GM10248 (cell line): ENCODE measurements around the gene MYZAP.

Experiments
- CTCF ChIA-PET: fragments of 300-600 bp; sonication (Branson Sonifier 250); formaldehyde crosslinking; extraction: SDS; loops from one replicate; lab custom pipeline; 2021; ENCODE audit warnings: antibody characterized with exemption; lab: Yijun Ruan, JAX
- POLR2A ChIA-PET: fragments of 350-650 bp; sonication (Branson Sonifier 250); formaldehyde crosslinking; extraction: SDS; loops from one replicate; lab custom pipeline; 2020; ENCODE audit warnings: antibody characterized with exemption; lab: Yijun Ruan, JAX
- DNase-seq: peaks from one replicate; pipeline ENCODE4 v3.0.0; 2012; ENCODE audit errors: extremely low spot score
- TF ChIP-seq, protein P1 (sequence below): IDR thresholded peaks from 2 replicates; pipeline ENCODE4 v1.5.1; 2012; ENCODE audit warnings: mild to moderate bottlenecking, low read depth; ENCODE audit errors: extremely low read depth, missing control alignments, control extremely low read depth

The MYZAP gene

DNA sequence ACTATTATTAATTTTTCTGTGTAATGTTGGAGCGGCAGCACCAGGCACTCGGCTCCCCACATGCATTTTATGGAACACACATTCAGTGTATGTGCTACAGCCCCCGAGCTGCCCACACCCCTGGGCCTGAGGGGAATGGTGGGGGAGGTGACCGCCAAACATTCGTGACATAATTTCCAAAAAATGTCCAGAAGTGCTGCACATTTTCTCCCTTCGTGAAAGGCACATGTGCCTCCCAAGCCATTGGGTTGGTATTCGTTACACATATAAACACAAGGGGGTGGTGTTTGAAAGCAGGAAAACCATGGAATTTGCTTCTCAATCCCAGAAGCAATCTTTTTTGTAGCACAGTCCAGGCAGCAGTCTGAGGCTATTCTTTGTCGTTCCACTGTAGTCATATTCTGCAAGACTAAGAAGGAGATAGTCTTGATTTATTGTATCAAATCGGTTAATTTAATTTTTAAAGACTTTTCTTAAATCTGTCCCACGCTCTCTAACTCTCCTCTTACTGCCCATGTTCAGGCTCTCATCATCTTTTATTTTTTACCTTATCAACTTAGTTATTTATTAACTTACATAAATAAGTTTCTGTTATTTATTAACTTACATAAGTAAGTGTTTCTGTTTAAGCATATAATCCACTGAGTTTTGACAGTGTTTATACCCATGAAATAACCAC is 75.6 kb downstream of the MYZAP start:
- CTCF ChIA-PET, result interaction anchor here (0.9 to 2.0 kb wide), 4 partner anchors 10 to 102 kb away, joined by 3 to 8 read pairs (median 6); no protein-coding TSS in a partner anchor
- no peak for DNase-seq

DNA sequence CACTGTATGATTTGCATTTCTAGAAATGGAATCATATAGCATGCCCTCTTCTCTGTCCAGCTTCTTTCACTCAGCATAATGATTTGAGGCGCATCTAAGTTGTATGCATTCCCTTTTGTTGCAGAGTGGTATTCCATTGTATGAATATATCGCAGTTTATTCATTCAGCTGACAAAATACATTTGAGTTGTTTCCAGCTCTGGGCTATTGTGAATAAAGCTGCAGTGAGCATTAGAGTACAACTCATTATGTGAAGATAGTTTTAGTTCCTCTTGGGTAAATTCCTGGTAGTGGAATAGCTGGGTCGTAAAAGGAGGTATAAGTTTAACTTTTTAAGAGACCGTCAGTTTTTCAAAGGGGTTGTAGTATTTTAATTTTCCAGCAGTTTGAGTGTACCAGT is 76.3 kb downstream of the MYZAP start:
- TF ChIP-seq, protein P1, sequence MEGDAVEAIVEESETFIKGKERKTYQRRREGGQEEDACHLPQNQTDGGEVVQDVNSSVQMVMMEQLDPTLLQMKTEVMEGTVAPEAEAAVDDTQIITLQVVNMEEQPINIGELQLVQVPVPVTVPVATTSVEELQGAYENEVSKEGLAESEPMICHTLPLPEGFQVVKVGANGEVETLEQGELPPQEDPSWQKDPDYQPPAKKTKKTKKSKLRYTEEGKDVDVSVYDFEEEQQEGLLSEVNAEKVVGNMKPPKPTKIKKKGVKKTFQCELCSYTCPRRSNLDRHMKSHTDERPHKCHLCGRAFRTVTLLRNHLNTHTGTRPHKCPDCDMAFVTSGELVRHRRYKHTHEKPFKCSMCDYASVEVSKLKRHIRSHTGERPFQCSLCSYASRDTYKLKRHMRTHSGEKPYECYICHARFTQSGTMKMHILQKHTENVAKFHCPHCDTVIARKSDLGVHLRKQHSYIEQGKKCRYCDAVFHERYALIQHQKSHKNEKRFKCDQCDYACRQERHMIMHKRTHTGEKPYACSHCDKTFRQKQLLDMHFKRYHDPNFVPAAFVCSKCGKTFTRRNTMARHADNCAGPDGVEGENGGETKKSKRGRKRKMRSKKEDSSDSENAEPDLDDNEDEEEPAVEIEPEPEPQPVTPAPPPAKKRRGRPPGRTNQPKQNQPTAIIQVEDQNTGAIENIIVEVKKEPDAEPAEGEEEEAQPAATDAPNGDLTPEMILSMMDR, result no peak
- ChIA-PET CTCF (interaction anchor here (1.0 to 2.0 kb wide), 4 partner anchors 9 to 103 kb away, joined by 3 to 8 read pairs (median 6); no protein-coding TSS in a partner anchor), POLR2A (no interaction called here)
- no peak for DNase-seq

More for the DNA sequence above, 75.6 kb downstream of the MYZAP start:
- POLR2A ChIA-PET, result no interaction called here
- TF ChIP-seq, protein P1, result no peak

DNA sequence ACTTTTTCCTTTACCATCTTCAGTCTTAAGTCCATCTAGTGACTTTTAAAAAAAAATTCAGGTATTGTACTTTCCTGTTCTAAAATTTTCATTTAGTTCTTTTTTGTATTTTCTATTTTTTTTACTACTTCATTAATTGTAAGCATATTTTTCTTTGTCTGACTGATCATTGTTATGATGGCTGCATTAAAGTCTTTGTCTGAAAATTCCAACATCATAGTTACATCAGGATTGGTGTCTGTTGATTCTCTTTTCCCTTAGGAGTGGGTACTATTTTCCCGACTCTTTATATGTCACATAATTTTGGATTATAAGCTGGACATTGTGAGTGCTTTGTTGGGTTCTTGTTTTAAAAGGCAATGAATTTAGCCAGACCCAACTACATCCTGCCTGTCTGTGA is 79.9 kb downstream of the MYZAP start:
- no peak for DNase-seq
- POLR2A ChIA-PET, result no interaction called here
- CTCF ChIA-PET, result no interaction called here
- TF ChIP-seq, protein P1, result no peak

DNA sequence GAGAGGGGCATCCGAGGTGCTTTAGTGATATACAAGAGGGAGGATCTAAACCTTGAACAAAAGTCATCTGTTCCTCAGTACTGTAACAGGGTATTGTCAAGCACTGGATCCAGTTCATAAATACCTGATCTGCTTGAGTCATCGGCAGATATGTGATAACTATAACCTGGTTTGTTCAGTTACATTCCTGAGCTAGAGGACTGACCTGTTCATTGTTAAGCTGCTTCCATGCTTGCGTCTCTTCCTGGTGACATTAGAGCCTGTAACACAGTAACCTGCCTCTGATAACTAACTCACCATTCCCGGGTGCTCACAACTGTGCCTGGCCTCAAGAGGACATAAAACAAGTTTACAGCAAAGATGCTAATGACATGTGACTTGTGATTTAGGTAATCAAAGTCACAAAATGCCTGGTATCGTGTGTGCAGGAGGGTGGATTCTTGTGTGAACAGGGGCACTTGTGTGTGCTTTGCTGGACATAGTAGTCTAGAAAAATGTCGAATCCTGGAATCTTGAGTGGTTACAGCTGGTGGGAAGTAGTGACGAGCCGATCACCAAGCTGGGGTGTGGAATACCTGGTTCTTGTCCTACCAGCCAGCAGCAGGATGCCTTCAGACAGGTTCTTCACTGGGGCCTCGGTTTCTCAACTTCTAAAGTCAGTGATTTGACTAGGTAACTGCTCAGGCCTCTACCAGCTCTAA is 83.9 kb downstream of the MYZAP start:
- POLR2A ChIA-PET, result no interaction called here
- no peak for DNase-seq
- TF ChIP-seq, protein P1, result no peak
- CTCF ChIA-PET, result no interaction called here

DNA sequence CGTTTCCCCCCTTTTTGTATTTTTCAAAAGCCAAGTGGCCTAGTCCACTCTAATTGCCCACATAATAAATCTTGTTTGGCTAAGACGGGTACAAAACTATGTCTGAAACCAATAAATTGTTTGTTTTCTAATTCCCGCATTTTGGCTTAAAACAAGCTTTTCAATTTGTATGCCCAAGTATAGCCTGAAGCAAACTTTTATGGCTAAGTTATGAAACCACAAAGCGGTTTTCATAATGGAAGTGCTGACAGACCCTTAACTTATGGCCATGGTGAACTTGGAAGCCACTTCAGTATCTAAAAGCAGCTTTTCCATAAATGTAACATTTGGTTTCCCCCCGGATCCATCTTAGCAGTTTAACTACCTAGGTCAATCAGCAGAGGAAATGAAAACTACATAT is 84.9 kb downstream of the MYZAP start:
- DNase-seq, result no peak
- TF ChIP-seq, protein P1, result no peak
- ChIA-PET POLR2A (no interaction called here), CTCF (interaction anchor here (1.5 to 2.3 kb wide), 3 partner anchors 8 to 21 kb away, joined by 4 to 8 read pairs (median 8); no protein-coding TSS in a partner anchor)

DNA sequence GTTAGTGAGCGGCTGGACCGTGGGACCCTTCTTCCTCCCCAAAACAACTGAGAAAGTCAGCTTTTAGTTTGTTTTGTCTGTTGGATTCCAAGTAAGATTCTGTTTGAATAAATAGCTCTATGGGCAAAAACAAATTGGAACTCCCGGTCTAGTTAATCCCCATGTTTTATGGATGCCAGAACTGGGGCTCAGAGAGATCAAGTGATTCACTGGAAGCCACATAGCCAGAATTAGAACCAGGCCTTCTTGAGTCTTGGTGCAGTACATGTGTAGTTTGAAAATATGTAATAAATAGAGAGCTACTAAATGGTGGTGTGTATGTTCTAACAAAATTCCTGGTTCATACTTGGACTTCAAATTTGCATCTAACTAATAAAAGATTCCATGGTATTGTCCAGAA is 85.5 kb downstream of the MYZAP start:
- POLR2A ChIA-PET, result no interaction called here
- no peak for DNase-seq
- CTCF ChIA-PET, result interaction anchor here (1.5 to 2.3 kb wide), 3 partner anchors 9 to 20 kb away, joined by 4 to 8 read pairs (median 8); no protein-coding TSS in a partner anchor
- TF ChIP-seq, protein P1, result no peak
